Stimulated activated memory B cell treated with anti-CD40 and anti-IgM and Interleukin-4, amounts not matched to agents 10 μg/mL and 1 μg/mL and 100 μg/mL, for 72 hours (primary cell): ENCODE results near the gene CTU1.

Experiments used
- ATAC-seq: fragments of 150-1000 bp; cut with Tn5 transposase; 2 replicates; pipeline ENCODE4 v1.10.0; 2021
- H3K27ac Mint-ChIP-seq: one replicate; pipeline ENCODE4 v1.8.0; 2022; ENCODE audit warnings: mild to moderate bottlenecking, mixed read lengths
- H3K27me3 Mint-ChIP-seq: one replicate; pipeline ENCODE4 v1.8.0; 2022; ENCODE audit warnings: mixed read lengths
- H3K36me3 Mint-ChIP-seq: one replicate; pipeline ENCODE4 v1.8.0; 2022; ENCODE audit warnings: mixed read lengths
- H3K4me1 Mint-ChIP-seq: one replicate; pipeline ENCODE4 v1.8.0; 2022; ENCODE audit warnings: mixed read lengths
- H3K4me3 Mint-ChIP-seq: one replicate; pipeline ENCODE4 v1.8.0; 2022; ENCODE audit warnings: mild to moderate bottlenecking, moderate library complexity, mixed read lengths
- H3K9me3 Mint-ChIP-seq: one replicate; pipeline ENCODE4 v1.8.0; 2022; ENCODE audit warnings: mixed read lengths

Gene CTU1

GRCh38 chr19:51123381-51123800, 15.2 kb upstream of the CTU1 start:
- Mint-ChIP-seq H3K4me3 (no peak overlapping the region), H3K9me3 (no peaks in the 10 kb centered on the region), H3K36me3 (no peaks in the 10 kb centered on the region), H3K27me3 (peaks cover 64% of the 10 kb centered on the region), H3K27ac (no peak overlapping the region), H3K4me1 (peaks cover 20% of the 10 kb centered on the region)
- no peak for ATAC-seq

- no peaks in the 10 kb centered on the region for H3K9me3 Mint-ChIP-seq
- H3K27me3 Mint-ChIP-seq = peaks cover 59% of the 10 kb centered on the region
- no peak for ATAC-seq
- H3K4me3 Mint-ChIP-seq = no peak overlapping the region
- H3K36me3 Mint-ChIP-seq = no peaks in the 10 kb centered on the region
- no peak overlapping the region for H3K27ac Mint-ChIP-seq
- peaks cover 14% of the 10 kb centered on the region for H3K4me1 Mint-ChIP-seq
These were observed 14.1 kb upstream of the CTU1 start for GRCh38 chr19:51122112-51122981.

- Mint-ChIP-seq H3K27ac (no peak overlapping the region), H3K9me3 (no peaks in the 10 kb centered on the region)
These were observed 13.0 kb upstream of the CTU1 start for GRCh38 chr19:51121257-51121656.

DNA sequence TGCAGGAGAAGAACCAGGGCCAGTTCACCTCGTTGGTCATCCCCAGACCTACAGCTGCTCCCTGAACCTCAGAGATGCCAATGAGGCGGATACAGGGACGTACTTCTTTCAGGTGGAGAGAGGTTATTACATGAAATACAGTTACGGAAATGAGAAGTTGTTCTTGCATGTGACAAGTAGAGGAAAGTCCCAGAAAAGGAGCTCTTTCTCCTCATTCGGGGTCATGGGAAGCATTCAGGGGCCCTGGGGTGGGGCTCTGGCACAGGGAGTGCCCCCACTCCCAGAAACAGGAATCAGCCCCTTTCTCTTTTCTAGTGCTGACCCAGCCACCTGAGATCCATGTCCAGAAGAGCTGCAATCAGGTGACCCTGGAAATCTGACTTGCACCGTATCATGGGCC, 12.0 kb upstream of the CTU1 start:
- no peaks in the 10 kb centered on the region for H3K9me3 Mint-ChIP-seq
- H3K4me3 Mint-ChIP-seq = no peak overlapping the region
- no peak for ATAC-seq
- H3K27me3 Mint-ChIP-seq = peaks cover 54% of the 10 kb centered on the region
- H3K36me3 Mint-ChIP-seq = no peaks in the 10 kb centered on the region
- peaks cover 14% of the 10 kb centered on the region for H3K4me1 Mint-ChIP-seq
- no peak overlapping the region for H3K27ac Mint-ChIP-seq

More at GRCh38 chr19:51121257-51121656, 13.0 kb upstream of the CTU1 start:
- peaks cover 14% of the 10 kb centered on the region for H3K4me1 Mint-ChIP-seq
- H3K36me3 Mint-ChIP-seq = no peaks in the 10 kb centered on the region
- no peak overlapping the region for H3K4me3 Mint-ChIP-seq
- peaks cover 53% of the 10 kb centered on the region for H3K27me3 Mint-ChIP-seq
- no peak for ATAC-seq

- peaks cover 54% of the 10 kb centered on the region for H3K27me3 Mint-ChIP-seq
- no peak overlapping the region for H3K27ac Mint-ChIP-seq
- no peak overlapping the region for H3K4me3 Mint-ChIP-seq
- H3K4me1 Mint-ChIP-seq = peaks cover 14% of the 10 kb centered on the region
- ATAC-seq = no peak
- no peaks in the 10 kb centered on the region for H3K36me3 Mint-ChIP-seq
- H3K9me3 Mint-ChIP-seq = no peaks in the 10 kb centered on the region
These were observed 11.4 kb upstream of the CTU1 start for GRCh38 chr19:51119611-51120010.

DNA sequence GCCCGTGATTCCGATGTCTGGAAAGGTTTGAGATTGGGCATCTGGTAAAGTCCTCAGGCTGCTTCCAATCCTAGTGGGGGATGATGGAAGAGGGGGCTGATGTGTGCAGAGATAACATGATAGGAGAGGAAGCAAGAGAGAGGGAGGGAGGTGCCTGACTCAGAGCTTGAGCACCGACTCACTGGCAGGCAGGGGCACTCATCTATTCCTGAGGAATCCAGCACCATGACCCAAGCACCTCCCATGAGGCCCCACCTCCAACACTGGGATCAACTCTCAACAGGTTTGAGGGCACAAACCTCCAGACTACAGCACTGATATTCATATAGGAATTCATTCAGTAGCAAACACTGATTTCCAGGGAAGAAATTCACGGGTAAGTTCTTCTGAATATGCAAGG, 10.9 kb upstream of the CTU1 start:
- Mint-ChIP-seq H3K27ac (no peak overlapping the region), H3K9me3 (no peaks in the 10 kb centered on the region), H3K27me3 (peaks cover 49% of the 10 kb centered on the region), H3K4me1 (peaks cover 11% of the 10 kb centered on the region), H3K4me3 (no peak overlapping the region), H3K36me3 (no peaks in the 10 kb centered on the region)
- ATAC-seq = no peak

DNA sequence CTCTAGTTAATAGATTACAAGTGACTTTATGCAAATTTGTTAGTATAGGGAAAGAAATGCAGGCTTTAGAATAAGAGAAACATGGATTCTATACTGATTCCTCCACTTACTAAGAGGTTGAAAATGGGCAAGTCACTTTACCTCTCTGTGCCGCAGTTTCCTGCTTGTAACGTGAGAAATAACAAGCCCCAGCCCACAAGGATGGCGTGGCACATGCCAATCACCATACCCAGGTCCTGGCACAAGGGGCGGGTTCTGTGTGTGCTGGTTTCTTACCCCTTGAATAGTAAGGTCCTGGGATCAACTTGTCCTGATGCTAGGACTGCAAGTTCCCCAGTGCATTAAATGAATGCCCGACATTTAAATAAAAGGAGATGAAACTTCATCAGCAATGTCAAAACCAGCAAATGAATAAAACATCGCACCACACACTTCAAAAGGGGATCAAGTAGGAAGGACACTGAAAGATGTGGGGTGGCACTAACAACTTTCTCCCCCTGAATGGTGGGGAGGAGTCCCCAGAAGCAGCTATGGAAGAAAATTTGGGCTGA, 8.6 kb upstream of the CTU1 start:
- Mint-ChIP-seq H3K4me1 (no peaks in the 10 kb centered on the region), H3K9me3 (no peaks in the 10 kb centered on the region), H3K27me3 (peaks cover 27% of the 10 kb centered on the region), H3K36me3 (no peaks in the 10 kb centered on the region), H3K27ac (no peak overlapping the region), H3K4me3 (no peak overlapping the region)
- ATAC-seq = no peak

- no peaks in the 10 kb centered on the region for H3K9me3 Mint-ChIP-seq
- H3K36me3 Mint-ChIP-seq = no peaks in the 10 kb centered on the region
- ATAC-seq = no peak
- no peaks in the 10 kb centered on the region for H3K4me1 Mint-ChIP-seq
- H3K27me3 Mint-ChIP-seq = peaks cover 23% of the 10 kb centered on the region
- no peak overlapping the region for H3K4me3 Mint-ChIP-seq
- H3K27ac Mint-ChIP-seq = no peak overlapping the region
These were observed 6.0 kb upstream of the CTU1 start for GRCh38 chr19:51114087-51114729.

GRCh38 chr19:51111606-51112005, 3.4 kb upstream of the CTU1 start:
- no peaks in the 10 kb centered on the region for H3K36me3 Mint-ChIP-seq
- peaks cover 15% of the 10 kb centered on the region for H3K27me3 Mint-ChIP-seq
- no peaks in the 10 kb centered on the region for H3K9me3 Mint-ChIP-seq
- no peak for ATAC-seq
- no peak overlapping the region for H3K27ac Mint-ChIP-seq
- no peak overlapping the region for H3K4me3 Mint-ChIP-seq
- peaks cover 21% of the 10 kb centered on the region for H3K4me1 Mint-ChIP-seq

DNA sequence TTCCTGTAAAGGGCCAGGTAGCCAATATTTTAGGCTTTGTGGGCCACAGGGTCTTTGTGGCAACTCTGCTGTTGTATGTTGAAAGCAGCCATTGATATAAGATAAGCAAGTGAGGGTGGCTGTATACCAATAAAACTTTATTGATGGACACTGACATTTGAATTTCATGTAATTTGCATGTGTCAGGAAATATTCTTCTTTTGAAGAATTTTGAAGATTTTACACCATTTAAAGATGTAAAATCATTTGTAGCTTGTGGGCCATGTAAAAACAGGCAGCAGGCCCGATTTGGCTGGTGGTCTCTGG, 2.4 kb upstream of the CTU1 start:
- peaks cover 29% of the 10 kb centered on the region for H3K4me1 Mint-ChIP-seq
- H3K4me3 Mint-ChIP-seq = no peak overlapping the region
- ATAC-seq = no peak
- peaks cover 7% of the 10 kb centered on the region for H3K36me3 Mint-ChIP-seq
- H3K9me3 Mint-ChIP-seq = no peaks in the 10 kb centered on the region
- peaks cover 7% of the 10 kb centered on the region for H3K27me3 Mint-ChIP-seq
- H3K27ac Mint-ChIP-seq = no peak overlapping the region

DNA sequence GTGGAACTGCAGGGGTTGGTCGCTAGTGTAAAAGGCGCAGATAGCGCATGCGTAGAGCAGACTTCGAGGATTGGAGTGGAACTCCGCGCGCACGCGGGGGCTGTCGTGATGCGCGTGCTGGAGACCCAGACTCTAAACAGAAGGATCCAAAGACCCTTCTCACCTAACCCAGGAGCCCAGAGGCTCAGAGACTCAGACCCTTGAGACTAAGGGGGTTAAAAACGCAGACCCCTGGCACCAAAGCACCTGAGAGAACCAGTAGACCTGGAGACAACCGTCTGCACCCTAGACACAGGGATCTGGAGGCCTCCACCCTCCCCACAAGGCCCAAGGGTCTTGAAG, 567 bp upstream of the CTU1 start:
- Mint-ChIP-seq H3K4me3 (peak overlapping the region; percentile 98), H3K9me3 (no peaks in the 10 kb centered on the region), H3K27me3 (no peaks in the 10 kb centered on the region), H3K27ac (peak overlapping the region; percentile 89), H3K36me3 (peaks cover 21% of the 10 kb centered on the region), H3K4me1 (peaks cover 35% of the 10 kb centered on the region)
- peak; percentile 55 for ATAC-seq

- H3K4me3 Mint-ChIP-seq = peak overlapping the region; percentile 98
- H3K4me1 Mint-ChIP-seq = peaks cover 40% of the 10 kb centered on the region
- no peaks in the 10 kb centered on the region for H3K27me3 Mint-ChIP-seq
- peaks cover 32% of the 10 kb centered on the region for H3K36me3 Mint-ChIP-seq
- no peaks in the 10 kb centered on the region for H3K9me3 Mint-ChIP-seq
- no peak for ATAC-seq
- H3K27ac Mint-ChIP-seq = peak overlapping the region; percentile 89
These were observed 673 bp downstream of the CTU1 start for GRCh38 chr19:51107406-51108065.

- H3K9me3 Mint-ChIP-seq = no peaks in the 10 kb centered on the region
- H3K4me1 Mint-ChIP-seq = peaks cover 56% of the 10 kb centered on the region
- no peak overlapping the region for H3K27ac Mint-ChIP-seq
- peaks cover 53% of the 10 kb centered on the region for H3K36me3 Mint-ChIP-seq
- H3K4me3 Mint-ChIP-seq = no peak overlapping the region
- ATAC-seq = no peak
- no peaks in the 10 kb centered on the region for H3K27me3 Mint-ChIP-seq
These were observed 4.3 kb downstream of the CTU1 start for GRCh38 chr19:51103926-51104341.

- no peak overlapping the region for H3K27ac Mint-ChIP-seq
These were observed 5.2 kb downstream of the CTU1 start for GRCh38 chr19:51102991-51103390.

GRCh38 chr19:51101171-51101865, 6.9 kb downstream of the CTU1 start:
- Mint-ChIP-seq H3K27ac (no peak overlapping the region), H3K4me1 (peaks cover 41% of the 10 kb centered on the region), H3K4me3 (no peak overlapping the region), H3K36me3 (peaks cover 69% of the 10 kb centered on the region), H3K27me3 (no peaks in the 10 kb centered on the region), H3K9me3 (no peaks in the 10 kb centered on the region)
- no peak for ATAC-seq

More at GRCh38 chr19:51102991-51103390, 5.2 kb downstream of the CTU1 start:
- no peak overlapping the region for H3K4me3 Mint-ChIP-seq
- no peaks in the 10 kb centered on the region for H3K9me3 Mint-ChIP-seq
- H3K4me1 Mint-ChIP-seq = peaks cover 48% of the 10 kb centered on the region
- no peak for ATAC-seq
- no peaks in the 10 kb centered on the region for H3K27me3 Mint-ChIP-seq
- peaks cover 58% of the 10 kb centered on the region for H3K36me3 Mint-ChIP-seq
